SK-N-SH treated with all-trans-retinoic acid at 6 μM for 48 hours (cell line): ENCODE results near the gene RTL1.

Experiments used
- ATAC-seq: fragments of 200-7000 bp; cut with Tn5 transposase; 3 replicates; pipeline ENCODE4 v1.9.1; 2020; ENCODE audit warnings: mild to moderate bottlenecking, moderate library complexity
- ARNTL ChIP-seq: fragments of 450-650 bp; formaldehyde crosslinking; IDR thresholded peaks from 2 replicates; pipeline ENCODE4 v1.5.0; 2020; ENCODE audit warnings: low read depth, mild to moderate bottlenecking, moderate library complexity, borderline replicate concordance
- BACH2 ChIP-seq: fragments of 250-450 bp; sonication (Bioruptor Pico); IDR thresholded peaks from 2 replicates; pipeline ENCODE4 v1.9.0; 2021; ENCODE audit warnings: mild to moderate bottlenecking, borderline replicate concordance
- CREB5 ChIP-seq: fragments of 250-450 bp; sonication (Bioruptor Pico); IDR thresholded peaks from 2 replicates; pipeline ENCODE4 v1.5.1; 2020; ENCODE audit warnings: low read depth, mild to moderate bottlenecking, moderate library complexity
- CSDC2 ChIP-seq: fragments of 250-450 bp; sonication (Bioruptor Pico); IDR thresholded peaks from 2 replicates; pipeline ENCODE4 v1.5.0; 2020; ENCODE audit warnings: mild to moderate bottlenecking, moderate library complexity
- CSRNP3 ChIP-seq: fragments of 250-450 bp; sonication (Bioruptor Pico); IDR thresholded peaks from 2 replicates; pipeline ENCODE4 v1.5.1; 2021; ENCODE audit warnings: mild to moderate bottlenecking, moderate library complexity
- ESRRG ChIP-seq: fragments of 250-450 bp; sonication (Bioruptor Pico); IDR thresholded peaks from 2 replicates; pipeline ENCODE4 v1.6.1; 2021; ENCODE audit warnings: mild to moderate bottlenecking
- GLIS3 ChIP-seq: fragments of 250-450 bp; sonication (Bioruptor Pico); IDR thresholded peaks from 2 replicates; pipeline ENCODE4 v1.5.0; 2020; ENCODE audit warnings: mild to moderate bottlenecking, moderate library complexity
- ISL1 ChIP-seq: fragments of 250-450 bp; sonication (Bioruptor Pico); IDR thresholded peaks from 2 replicates; pipeline ENCODE4 v2.1.2; 2022; ENCODE audit warnings: mild to moderate bottlenecking, moderate library complexity
- OSR1 ChIP-seq: fragments of 250-450 bp; sonication (Bioruptor Pico); IDR thresholded peaks from 2 replicates; pipeline ENCODE4 v1.8.0; 2022; ENCODE audit warnings: moderate library complexity, mild to moderate bottlenecking, inconsistent platforms
- PATZ1 ChIP-seq: fragments of 250-450 bp; sonication (Bioruptor Pico); IDR thresholded peaks from 2 replicates; pipeline ENCODE4 v1.8.0; 2020; ENCODE audit warnings: mild to moderate bottlenecking, moderate library complexity, borderline replicate concordance
- POU6F1 ChIP-seq: fragments of 250-450 bp; sonication (Bioruptor Pico); IDR thresholded peaks from 2 replicates; pipeline ENCODE4 v1.8.0; 2021; ENCODE audit warnings: low read depth, mild to moderate bottlenecking, moderate library complexity, borderline replicate concordance
- RARB ChIP-seq: fragments of 250-450 bp; sonication (Bioruptor Pico); IDR thresholded peaks from 2 replicates; pipeline ENCODE4 v1.8.0; 2021; ENCODE audit warnings: mild to moderate bottlenecking, moderate library complexity
- SNAI2 ChIP-seq: fragments of 250-450 bp; sonication (Bioruptor Pico); IDR thresholded peaks from 2 replicates; pipeline ENCODE4 v1.5.0; 2020; ENCODE audit warnings: mild to moderate bottlenecking, moderate library complexity
- TCF4 ChIP-seq: fragments of 250-450 bp; sonication (Bioruptor Pico); IDR thresholded peaks from 2 replicates; pipeline ENCODE4 v1.8.0; 2021; ENCODE audit warnings: mild to moderate bottlenecking, moderate library complexity, borderline replicate concordance
- TOX ChIP-seq: fragments of 250-450 bp; sonication (Bioruptor Pico); IDR thresholded peaks from 2 replicates; pipeline ENCODE4 v1.8.0; 2021; ENCODE audit warnings: mild to moderate bottlenecking, moderate library complexity, borderline replicate concordance
- TSHZ2 ChIP-seq: fragments of 250-450 bp; sonication (Bioruptor Pico); IDR thresholded peaks from 2 replicates; pipeline ENCODE4 v1.5.0; 2020; ENCODE audit warnings: mild to moderate bottlenecking, moderate library complexity
- ZC3H10 ChIP-seq: fragments of 250-450 bp; sonication (Bioruptor Pico); IDR thresholded peaks from 2 replicates; pipeline ENCODE4 v1.5.1; 2021; ENCODE audit warnings: mild to moderate bottlenecking, moderate library complexity
- ZFP3 ChIP-seq: fragments of 250-450 bp; sonication (Bioruptor Pico); IDR thresholded peaks from 2 replicates; pipeline ENCODE4 v1.5.0; 2020; ENCODE audit warnings: mild to moderate bottlenecking, moderate library complexity
- ZFP30 ChIP-seq: fragments of 450-650 bp; formaldehyde crosslinking; IDR thresholded peaks from 2 replicates; pipeline ENCODE4 v1.5.0; 2022; ENCODE audit warnings: mild to moderate bottlenecking, moderate library complexity
- ZNF565 ChIP-seq: fragments of 450-650 bp; formaldehyde crosslinking; conservative IDR thresholded peaks from 2 replicates; pipeline ENCODE4 v1.5.0; 2020; ENCODE audit warnings: low read depth, mild to moderate bottlenecking, moderate library complexity
- ZNF70 ChIP-seq: fragments of 450-650 bp; formaldehyde crosslinking; IDR thresholded peaks from 2 replicates; pipeline ENCODE4 v1.5.0; 2020; ENCODE audit warnings: mild to moderate bottlenecking, moderate library complexity
- ZNF8 ChIP-seq: fragments of 450-650 bp; formaldehyde crosslinking; IDR thresholded peaks from 2 replicates; pipeline ENCODE4 v1.5.0; 2020; ENCODE audit warnings: mild to moderate bottlenecking, moderate library complexity

The RTL1 gene

GRCh38 chr14:100864206-100864605 lies 39.3 kb downstream of the RTL1 start:
- no peak for ATAC-seq
- no peak for TF ChIP-seq TCF4
- TF ChIP-seq GLIS3, result no peak
- TF ChIP-seq CSRNP3, result no peak
- TF ChIP-seq ZFP3 (CRISPR knock-in tag), result no peak
- TF ChIP-seq ZFP30 (CRISPR knock-in tag), result no peak
- no peak for TF ChIP-seq BACH2
- no peak for TF ChIP-seq CSDC2 (CRISPR knock-in tag)
- TF ChIP-seq CREB5, result no peak
- no peak for TF ChIP-seq ISL1 (CRISPR knock-in tag)
- no peak for TF ChIP-seq TSHZ2 (CRISPR knock-in tag)
- TF ChIP-seq ZNF8 (CRISPR knock-in tag), result no peak
- no peak for TF ChIP-seq ESRRG (CRISPR knock-in tag)
- TF ChIP-seq ZNF565 (CRISPR knock-in tag), result no peak
- TF ChIP-seq POU6F1, result no peak
- TF ChIP-seq TOX (CRISPR knock-in tag), result no peak
- TF ChIP-seq ARNTL, result no peak
- no peak for TF ChIP-seq ZC3H10 (CRISPR knock-in tag)
- TF ChIP-seq ZNF70, result no peak
- no peak for TF ChIP-seq PATZ1 (CRISPR knock-in tag)
- no peak for TF ChIP-seq SNAI2 (CRISPR knock-in tag)

GRCh38 chr14:100862793-100863192 lies 40.7 kb downstream of the RTL1 start:
- no peak for ATAC-seq
- no peak for TF ChIP-seq ZC3H10 (CRISPR knock-in tag)
- TF ChIP-seq ARNTL, result no peak
- no peak for TF ChIP-seq SNAI2 (CRISPR knock-in tag)
- TF ChIP-seq RARB, result no peak
- TF ChIP-seq ESRRG (CRISPR knock-in tag), result no peak
- TF ChIP-seq TCF4, result no peak
- TF ChIP-seq CSRNP3, result no peak
- TF ChIP-seq GLIS3, result no peak
- no peak for TF ChIP-seq ZFP30 (CRISPR knock-in tag)
- TF ChIP-seq ZNF8 (CRISPR knock-in tag), result no peak
- no peak for TF ChIP-seq OSR1 (CRISPR knock-in tag)

GRCh38 chr14:100862277-100862676 lies 41.2 kb downstream of the RTL1 start:
- TF ChIP-seq TOX (CRISPR knock-in tag), result no peak
- TF ChIP-seq ESRRG (CRISPR knock-in tag), result no peak
- ATAC-seq, result no peak
